Measurements from ENCODE around the gene KCNC1.

KCNC1 gene

GRCh38 chr11:17828311-17828751 is 93.8 kb downstream of the KCNC1 start:
- no peak overlapping the region for H3K4me3 ChIP-seq (ENCODE audit: low read depth, low read length)
- no peak for DNase-seq (ENCODE audit: low read depth)
- TF ChIP-seq CTCF (IDR thresholded peaks at IDR 0.05; ENCODE audit: low read depth, low read length, missing control alignments) = no peak

- H3K4me3 ChIP-seq (ENCODE audit: low read depth, low read length) = no peak overlapping the region
- TF ChIP-seq CTCF (IDR thresholded peaks at IDR 0.05; ENCODE audit: low read depth, low read length, missing control alignments) = no peak
- DNase-seq (ENCODE audit: low read depth) = no peak
Measured at GRCh38 chr11:17831228-17831627, 96.6 kb downstream of the KCNC1 start.

GRCh38 chr11:17831883-17832282 is 97.3 kb downstream of the KCNC1 start:
- TF ChIP-seq CTCF (IDR thresholded peaks at IDR 0.05; ENCODE audit: low read depth, low read length, missing control alignments) = no peak
- H3K4me3 ChIP-seq (ENCODE audit: low read depth, low read length) = no peak overlapping the region
- no peak for DNase-seq (ENCODE audit: low read depth)
